SIG-M5 treated with dmso at 0.1 percent for 504 hours (cell line): ENCODE data around the gene EXOC2.

Experiments
- DNase-seq: peaks from one replicate; lab custom pipeline; 2025; ENCODE audit not compliant: unreplicated experiment; lab: John Stamatoyannopoulos, UW

EXOC2 gene

GRCh38 chr6:540490-540889 lies 152.4 kb downstream of the EXOC2 start:
- no peak for DNase-seq

- no peak for DNase-seq
Observed at GRCh38 chr6:537114-537513, 155.8 kb downstream of the EXOC2 start.

GRCh38 chr6:530425-530824 lies 162.5 kb downstream of the EXOC2 start:
- no peak for DNase-seq

- no peak for DNase-seq
Observed at GRCh38 chr6:528989-529388, 163.9 kb downstream of the EXOC2 start.

GRCh38 chr6:527989-528673 lies 164.8 kb downstream of the EXOC2 start:
- no peak for DNase-seq

GRCh38 chr6:524803-525202 lies 168.1 kb downstream of the EXOC2 start:
- no peak for DNase-seq

- DNase-seq: no peak
Observed at GRCh38 chr6:520820-521219, 172.1 kb downstream of the EXOC2 start.

GRCh38 chr6:518218-518617 lies 174.7 kb downstream of the EXOC2 start:
- DNase-seq: no peak

- no peak for DNase-seq
Observed at GRCh38 chr6:516213-516612, 176.7 kb downstream of the EXOC2 start.

- DNase-seq: no peak
Observed at GRCh38 chr6:515267-515666, 177.7 kb downstream of the EXOC2 start.

- DNase-seq: no peak
Observed at GRCh38 chr6:514396-514978, 178.5 kb downstream of the EXOC2 start.

- no peak for DNase-seq
Observed at GRCh38 chr6:513961-514360, 179.0 kb downstream of the EXOC2 start.

GRCh38 chr6:513058-513457 lies 179.9 kb downstream of the EXOC2 start:
- DNase-seq: no peak

- DNase-seq: no peak
Observed at GRCh38 chr6:511488-512137, 181.3 kb downstream of the EXOC2 start.

GRCh38 chr6:509676-510075 lies 183.3 kb downstream of the EXOC2 start:
- no peak for DNase-seq

GRCh38 chr6:508614-509013 lies 184.3 kb downstream of the EXOC2 start:
- no peak for DNase-seq

GRCh38 chr6:508006-508405 lies 184.9 kb downstream of the EXOC2 start:
- DNase-seq: no peak

GRCh38 chr6:506920-507622 lies 185.9 kb downstream of the EXOC2 start:
- no peak for DNase-seq

GRCh38 chr6:506508-506907 lies 186.4 kb downstream of the EXOC2 start:
- DNase-seq: no peak

GRCh38 chr6:505374-505773 lies 187.6 kb downstream of the EXOC2 start:
- no peak for DNase-seq

GRCh38 chr6:504446-504980 lies 188.4 kb downstream of the EXOC2 start:
- no peak for DNase-seq
